Stimulated activated memory B cell treated with anti-CD40 and anti-IgM and Interleukin-4, amounts not matched to agents 10 μg/mL and 1 μg/mL and 100 μg/mL, for 72 hours (primary cell): ENCODE data around the gene PPARG.

ENCODE experiments used
- ATAC-seq: fragments of 150-1000 bp; cut with Tn5 transposase; 2 replicates; pipeline ENCODE4 v1.10.0; 2021
- H3K27ac Mint-ChIP-seq: one replicate; pipeline ENCODE4 v1.8.0; 2022; ENCODE audit warnings: mild to moderate bottlenecking, mixed read lengths
- H3K27me3 Mint-ChIP-seq: one replicate; pipeline ENCODE4 v1.8.0; 2022; ENCODE audit warnings: mixed read lengths
- H3K36me3 Mint-ChIP-seq: one replicate; pipeline ENCODE4 v1.8.0; 2022; ENCODE audit warnings: mixed read lengths
- H3K4me1 Mint-ChIP-seq: one replicate; pipeline ENCODE4 v1.8.0; 2022; ENCODE audit warnings: mixed read lengths
- H3K4me3 Mint-ChIP-seq: one replicate; pipeline ENCODE4 v1.8.0; 2022; ENCODE audit warnings: mild to moderate bottlenecking, moderate library complexity, mixed read lengths
- H3K9me3 Mint-ChIP-seq: one replicate; pipeline ENCODE4 v1.8.0; 2022; ENCODE audit warnings: mixed read lengths

Gene PPARG

GRCh38 chr3:12289524-12289923, 654 bp downstream of the PPARG start:
- Mint-ChIP-seq H3K9me3 (no peaks in the 10 kb centered on the region), H3K27me3 (peaks cover 43% of the 10 kb centered on the region), H3K4me1 (peaks cover 10% of the 10 kb centered on the region), H3K4me3 (no peak overlapping the region), H3K27ac (no peak overlapping the region), H3K36me3 (no peaks in the 10 kb centered on the region)
- no peak for ATAC-seq

GRCh38 chr3:12292770-12293169, 3.9 kb downstream of the PPARG start:
- ATAC-seq: peak; percentile 54
- H3K4me3 Mint-ChIP-seq: no peak overlapping the region
- no peaks in the 10 kb centered on the region for H3K9me3 Mint-ChIP-seq
- H3K27me3 Mint-ChIP-seq: peaks cover 14% of the 10 kb centered on the region
- H3K36me3 Mint-ChIP-seq: no peaks in the 10 kb centered on the region
- H3K4me1 Mint-ChIP-seq: no peaks in the 10 kb centered on the region
- H3K27ac Mint-ChIP-seq: no peak overlapping the region

GRCh38 chr3:12294885-12295580, 6.2 kb downstream of the PPARG start:
- Mint-ChIP-seq H3K4me3 (no peak overlapping the region), H3K27me3 (no peaks in the 10 kb centered on the region), H3K36me3 (no peaks in the 10 kb centered on the region), H3K27ac (no peak overlapping the region), H3K9me3 (no peaks in the 10 kb centered on the region), H3K4me1 (no peaks in the 10 kb centered on the region)
- ATAC-seq: no peak

- H3K27me3 Mint-ChIP-seq: no peaks in the 10 kb centered on the region
- no peaks in the 10 kb centered on the region for H3K4me1 Mint-ChIP-seq
- H3K9me3 Mint-ChIP-seq: no peaks in the 10 kb centered on the region
- H3K36me3 Mint-ChIP-seq: no peaks in the 10 kb centered on the region
- H3K4me3 Mint-ChIP-seq: no peak overlapping the region
- no peak for ATAC-seq
- H3K27ac Mint-ChIP-seq: no peak overlapping the region
Measured at GRCh38 chr3:12296511-12296910, 7.6 kb downstream of the PPARG start.

- no peak for ATAC-seq
- H3K4me1 Mint-ChIP-seq: no peaks in the 10 kb centered on the region
- peaks cover 14% of the 10 kb centered on the region for H3K27me3 Mint-ChIP-seq
- no peaks in the 10 kb centered on the region for H3K36me3 Mint-ChIP-seq
- H3K27ac Mint-ChIP-seq: no peak overlapping the region
- no peaks in the 10 kb centered on the region for H3K9me3 Mint-ChIP-seq
- H3K4me3 Mint-ChIP-seq: no peak overlapping the region
Measured at GRCh38 chr3:12299026-12299425, 10.2 kb downstream of the PPARG start.

GRCh38 chr3:12300137-12300536, 11.3 kb downstream of the PPARG start:
- no peak for ATAC-seq
- Mint-ChIP-seq H3K36me3 (no peaks in the 10 kb centered on the region), H3K9me3 (no peaks in the 10 kb centered on the region), H3K27ac (no peak overlapping the region), H3K27me3 (peaks cover 14% of the 10 kb centered on the region), H3K4me1 (no peaks in the 10 kb centered on the region), H3K4me3 (no peak overlapping the region)

- H3K9me3 Mint-ChIP-seq: no peaks in the 10 kb centered on the region
- no peak overlapping the region for H3K4me3 Mint-ChIP-seq
- H3K27me3 Mint-ChIP-seq: peaks cover 14% of the 10 kb centered on the region
- no peaks in the 10 kb centered on the region for H3K36me3 Mint-ChIP-seq
- H3K4me1 Mint-ChIP-seq: no peaks in the 10 kb centered on the region
- no peak for ATAC-seq
- no peak overlapping the region for H3K27ac Mint-ChIP-seq
Measured at GRCh38 chr3:12301031-12301430, 12.2 kb downstream of the PPARG start.

- Mint-ChIP-seq H3K4me1 (no peaks in the 10 kb centered on the region), H3K27me3 (peaks cover 14% of the 10 kb centered on the region), H3K4me3 (no peak overlapping the region), H3K27ac (no peak overlapping the region), H3K9me3 (no peaks in the 10 kb centered on the region), H3K36me3 (no peaks in the 10 kb centered on the region)
- no peak for ATAC-seq
Measured at GRCh38 chr3:12301513-12301912, 12.6 kb downstream of the PPARG start.

- Mint-ChIP-seq H3K9me3 (no peaks in the 10 kb centered on the region), H3K27ac (no peak overlapping the region), H3K36me3 (no peaks in the 10 kb centered on the region), H3K27me3 (peaks cover 20% of the 10 kb centered on the region), H3K4me3 (no peak overlapping the region), H3K4me1 (no peaks in the 10 kb centered on the region)
- ATAC-seq: peak; percentile 50
Measured at GRCh38 chr3:12302564-12302963, 13.7 kb downstream of the PPARG start.

- no peaks in the 10 kb centered on the region for H3K9me3 Mint-ChIP-seq
- no peaks in the 10 kb centered on the region for H3K4me1 Mint-ChIP-seq
- no peaks in the 10 kb centered on the region for H3K36me3 Mint-ChIP-seq
- ATAC-seq: no peak
- H3K27me3 Mint-ChIP-seq: peaks cover 23% of the 10 kb centered on the region
- no peak overlapping the region for H3K27ac Mint-ChIP-seq
- no peak overlapping the region for H3K4me3 Mint-ChIP-seq
Measured at GRCh38 chr3:12303534-12303933, 14.7 kb downstream of the PPARG start.

- peaks cover 23% of the 10 kb centered on the region for H3K27me3 Mint-ChIP-seq
- H3K36me3 Mint-ChIP-seq: no peaks in the 10 kb centered on the region
- no peaks in the 10 kb centered on the region for H3K4me1 Mint-ChIP-seq
- no peak for ATAC-seq
- H3K27ac Mint-ChIP-seq: no peak overlapping the region
- H3K9me3 Mint-ChIP-seq: no peaks in the 10 kb centered on the region
- no peak overlapping the region for H3K4me3 Mint-ChIP-seq
Measured at GRCh38 chr3:12303993-12304392, 15.1 kb downstream of the PPARG start.

GRCh38 chr3:12307136-12307535, 18.3 kb downstream of the PPARG start:
- no peak for ATAC-seq
- Mint-ChIP-seq H3K27ac (no peak overlapping the region), H3K36me3 (no peaks in the 10 kb centered on the region), H3K4me1 (no peaks in the 10 kb centered on the region), H3K9me3 (no peaks in the 10 kb centered on the region), H3K4me3 (no peak overlapping the region), H3K27me3 (peaks cover 17% of the 10 kb centered on the region)

- no peaks in the 10 kb centered on the region for H3K36me3 Mint-ChIP-seq
- ATAC-seq: no peak
- no peaks in the 10 kb centered on the region for H3K4me1 Mint-ChIP-seq
- no peak overlapping the region for H3K27ac Mint-ChIP-seq
- peaks cover 9% of the 10 kb centered on the region for H3K27me3 Mint-ChIP-seq
- H3K9me3 Mint-ChIP-seq: no peaks in the 10 kb centered on the region
- no peak overlapping the region for H3K4me3 Mint-ChIP-seq
Measured at GRCh38 chr3:12308517-12308916, 19.6 kb downstream of the PPARG start.

GRCh38 chr3:12309716-12310115, 20.8 kb downstream of the PPARG start:
- Mint-ChIP-seq H3K27ac (no peak overlapping the region), H3K4me3 (no peak overlapping the region), H3K27me3 (peaks cover 9% of the 10 kb centered on the region), H3K36me3 (no peaks in the 10 kb centered on the region), H3K9me3 (no peaks in the 10 kb centered on the region), H3K4me1 (no peaks in the 10 kb centered on the region)
- ATAC-seq: no peak

GRCh38 chr3:12312010-12312409, 23.1 kb downstream of the PPARG start:
- H3K36me3 Mint-ChIP-seq: no peaks in the 10 kb centered on the region
- no peak for ATAC-seq
- H3K27ac Mint-ChIP-seq: no peak overlapping the region
- no peaks in the 10 kb centered on the region for H3K4me1 Mint-ChIP-seq
- H3K4me3 Mint-ChIP-seq: no peak overlapping the region
- H3K9me3 Mint-ChIP-seq: no peaks in the 10 kb centered on the region
- peaks cover 20% of the 10 kb centered on the region for H3K27me3 Mint-ChIP-seq

GRCh38 chr3:12313519-12313918, 24.6 kb downstream of the PPARG start:
- ATAC-seq: no peak

GRCh38 chr3:12316253-12316652, 27.4 kb downstream of the PPARG start:
- Mint-ChIP-seq H3K36me3 (no peaks in the 10 kb centered on the region), H3K27me3 (peaks cover 14% of the 10 kb centered on the region), H3K9me3 (no peaks in the 10 kb centered on the region), H3K4me1 (no peaks in the 10 kb centered on the region), H3K27ac (no peak overlapping the region), H3K4me3 (no peak overlapping the region)
- ATAC-seq: no peak

More at GRCh38 chr3:12313519-12313918, 24.6 kb downstream of the PPARG start:
- Mint-ChIP-seq H3K9me3 (no peaks in the 10 kb centered on the region), H3K4me3 (no peak overlapping the region), H3K27ac (no peak overlapping the region), H3K27me3 (peaks cover 11% of the 10 kb centered on the region), H3K4me1 (no peaks in the 10 kb centered on the region), H3K36me3 (no peaks in the 10 kb centered on the region)
